HepG2 (cell line): ENCODE data around the gene IL1R1. TPM values are rescaled to one million over a fixed set of nuclear protein-coding genes. Genes with fewer than 3 reads are reported as not detected.
A peak's percentile ranks its signal among the peaks of the same experiment; 100 is the strongest.

Experiments
- BRD4 ChIP-seq: sonication (generic); formaldehyde crosslinking; IDR thresholded peaks from 2 replicates; pipeline ENCODE4 v1.4.0; 2020; ENCODE audit warnings: missing genetic modification reagents
- CHD4 ChIP-seq: fragments of 200-600 bp; sonication (generic); IDR thresholded peaks from 2 replicates; pipeline ENCODE4 v1.7.0; 2017; ENCODE audit warnings: mild to moderate bottlenecking, low read length, borderline replicate concordance
- DDIT3 ChIP-seq: sonication (generic); formaldehyde crosslinking; IDR thresholded peaks from 2 replicates; pipeline ENCODE4 v1.4.0; 2020; ENCODE audit warnings: mild to moderate bottlenecking, missing genetic modification reagents
- FOSL1 ChIP-seq: sonication (generic); formaldehyde crosslinking; IDR thresholded peaks from 2 replicates; pipeline ENCODE4 v1.9.0; 2021; ENCODE audit warnings: missing genetic modification reagents, borderline replicate concordance
- HES4 ChIP-seq: sonication (generic); formaldehyde crosslinking; IDR thresholded peaks from 2 replicates; pipeline ENCODE4 v1.9.0; 2021; ENCODE audit warnings: mild to moderate bottlenecking, missing genetic modification reagents, borderline replicate concordance
- HHEX ChIP-seq: IDR thresholded peaks from 2 replicates; pipeline ENCODE4 v1.6.1; 2016; ENCODE audit warnings: control low read depth
- HOXD1 ChIP-seq: sonication (generic); formaldehyde crosslinking; IDR thresholded peaks from 2 replicates; pipeline ENCODE4 v1.5.0; 2020; ENCODE audit warnings: missing genetic modification reagents
- JARID2 ChIP-seq: sonication (generic); formaldehyde crosslinking; IDR thresholded peaks from 2 replicates; pipeline ENCODE4 v1.8.1; 2023; ENCODE audit warnings: missing genetic modification reagents, inconsistent platforms; ENCODE audit not compliant: insufficient replicate concordance
- MTA3 ChIP-seq: sonication (generic); formaldehyde crosslinking; IDR thresholded peaks from 2 replicates; pipeline ENCODE4 v1.4.0; 2020; ENCODE audit warnings: missing genetic modification reagents
- PLSCR1 ChIP-seq: sonication (generic); formaldehyde crosslinking; IDR thresholded peaks from 2 replicates; pipeline ENCODE4 v1.5.0; 2020; ENCODE audit warnings: missing genetic modification reagents, mild to moderate bottlenecking, borderline replicate concordance
- ZBTB2 ChIP-seq: sonication (generic); formaldehyde crosslinking; IDR thresholded peaks from 2 replicates; pipeline ENCODE4 v1.8.0; 2022; ENCODE audit warnings: low read depth, missing genetic modification reagents
- ZFP36 ChIP-seq: fragments of 150-350 bp; IDR thresholded peaks from 2 replicates; pipeline ENCODE4 v1.6.1; 2018; ENCODE audit warnings: borderline replicate concordance, low read length, low read depth; ENCODE audit not compliant: partially characterized antibody
- ZKSCAN5 ChIP-seq: sonication (generic); formaldehyde crosslinking; IDR thresholded peaks from 2 replicates; pipeline ENCODE4 v1.5.1; 2020; ENCODE audit warnings: mild to moderate bottlenecking, missing genetic modification reagents
- ZMYM4 ChIP-seq: sonication (generic); formaldehyde crosslinking; IDR thresholded peaks from 2 replicates; pipeline ENCODE4 v1.8.1; 2023; ENCODE audit warnings: mild to moderate bottlenecking, missing genetic modification reagents
- ZNF484 ChIP-seq: sonication (generic); formaldehyde crosslinking; IDR thresholded peaks from 2 replicates; pipeline ENCODE4 v1.5.1; 2020; ENCODE audit warnings: mild to moderate bottlenecking, low read depth, missing genetic modification reagents, borderline replicate concordance
- ZNF512 ChIP-seq: sonication (generic); formaldehyde crosslinking; IDR thresholded peaks from 2 replicates; pipeline ENCODE4 v1.4.0; 2020; ENCODE audit warnings: mild to moderate bottlenecking, missing genetic modification reagents
- ZNF609 ChIP-seq: sonication (generic); formaldehyde crosslinking; IDR thresholded peaks from 2 replicates; pipeline ENCODE4 v1.4.0; 2020; ENCODE audit warnings: mild to moderate bottlenecking, missing genetic modification reagents, borderline replicate concordance
- ZNF704 ChIP-seq: sonication (generic); formaldehyde crosslinking; IDR thresholded peaks from 2 replicates; pipeline ENCODE4 v1.8.1; 2023; ENCODE audit warnings: mild to moderate bottlenecking, inconsistent platforms, moderate library complexity, missing genetic modification reagents, borderline replicate concordance
- ZNF83 ChIP-seq: sonication (generic); formaldehyde crosslinking; IDR thresholded peaks from 2 replicates; pipeline ENCODE4 v1.4.0; 2020; ENCODE audit warnings: missing genetic modification reagents, mild to moderate bottlenecking, borderline replicate concordance
- polyA plus RNA-seq, 8 experiments: library from polyadenylated mRNA; depleted of rRNA in 3 of 8; stranded (reverse) in 7 of 8; unstranded in 1 of 8; fragments of >200 nt; fragmentation: Illumina TruSeq in 4 of 8; extraction: Trizol in 4 of 8; gene quantifications; 2 replicates each; pipeline versions ENCODE4 v1.2.1 to v1.2.3, GENCODE V29; 2011 to 2016; ENCODE audit warnings: low read depth in 4 of 8, missing spikeins in 1 of 8, mixed read lengths in 1 of 8; ENCODE audit not compliant: insufficient read depth in 1 of 8
- total RNA-seq, 5 experiments: library from RNA; depleted of rRNA; stranded (reverse); fragments of >200 nt; fragmentation: Illumina TruSeq; extraction: Trizol; gene quantifications; 2 replicates each; pipeline ENCODE4 v1.2.3, GENCODE V29; 2016; ENCODE audit warnings: low read depth in 1 of 5

Gene IL1R1
- total and polyA plus RNA-seq, 2 of the 13 experiments (the other 11 are each of a cell fraction or from before 2014, with no cell fraction given): 38.0 to 93.1 TPM

GRCh38 chr2:102142829-102143449 lies 393 bp downstream of the IL1R1 start (continued):
- TF ChIP-seq ZNF609 (CRISPR knock-in tag) (0 out of 2 replicates have a peak, but pooled peaks have one; percentile 5), CHD4 (no peak), HES4 (CRISPR knock-in tag) (0 out of 2 replicates have a peak, but pooled peaks have one; percentile 76), PLSCR1 (no peak), HOXD1 (0 out of 2 replicates have a peak, but pooled peaks have one; percentile 53), DDIT3 (CRISPR knock-in tag) (no peak), ZNF512 (CRISPR knock-in tag) (no peak), ZNF83 (no peak), ZBTB2 (CRISPR knock-in tag) (no peak), ZNF484 (CRISPR knock-in tag) (no peak), ZNF704 (no peak; the same call in 1 of the 2 replicates), ZKSCAN5 (CRISPR knock-in tag) (no peak), JARID2 (CRISPR knock-in tag) (no peak), HHEX (CRISPR knock-in tag) (no peak), BRD4 (no peak), ZMYM4 (CRISPR knock-in tag) (peak; percentile 39), ZFP36 (no peak), FOSL1 (CRISPR knock-in tag) (no peak), MTA3 (CRISPR knock-in tag) (no peak)
